ENCODE results near the gene IGDCC3.

The IGDCC3 gene

GRCh38 chr15:65329984-65330735 is 47.6 kb downstream of the IGDCC3 start:
- H3K36me3 ChIP-seq (ENCODE audit: insufficient read depth, low read length): no peaks in the 10 kb centered on the region
- H3K4me1 ChIP-seq (ENCODE audit: insufficient read depth, low read length): no peaks in the 10 kb centered on the region
- no peaks in the 10 kb centered on the region for H3K27me3 ChIP-seq (ENCODE audit: control insufficient read depth in 1 of 2, insufficient read depth in 2 of 2, low read length in 2 of 2)

GRCh38 chr15:65329288-65329983 is 48.4 kb downstream of the IGDCC3 start:
- Histone ChIP-seq H3K4me1 (ENCODE audit: insufficient read depth, low read length) (no peaks in the 10 kb centered on the region), H3K27me3 (ENCODE audit: control insufficient read depth in 1 of 2, insufficient read depth in 2 of 2, low read length in 2 of 2) (no peaks in the 10 kb centered on the region), H3K9ac (ENCODE audit: low read length) (no peak overlapping the region), H3K36me3 (ENCODE audit: insufficient read depth, low read length) (no peaks in the 10 kb centered on the region), H3K27ac (ENCODE audit: low read depth, low read length) (no peak overlapping the region), H3K9me3 (ENCODE audit: low read length) (no peaks in the 10 kb centered on the region), H3K4me3 (ENCODE audit: low read depth in 1 of 2, low read length in 2 of 2) (no peak overlapping the region)

More at GRCh38 chr15:65329984-65330735, 47.6 kb downstream of the IGDCC3 start:
- no peak overlapping the region for H3K27ac ChIP-seq (ENCODE audit: low read depth, low read length)
- H3K4me3 ChIP-seq (ENCODE audit: low read depth in 1 of 2, low read length in 2 of 2): no peak overlapping the region
- no peaks in the 10 kb centered on the region for H3K9me3 ChIP-seq (ENCODE audit: low read length)
- H3K9ac ChIP-seq (ENCODE audit: low read length): no peak overlapping the region

DNA sequence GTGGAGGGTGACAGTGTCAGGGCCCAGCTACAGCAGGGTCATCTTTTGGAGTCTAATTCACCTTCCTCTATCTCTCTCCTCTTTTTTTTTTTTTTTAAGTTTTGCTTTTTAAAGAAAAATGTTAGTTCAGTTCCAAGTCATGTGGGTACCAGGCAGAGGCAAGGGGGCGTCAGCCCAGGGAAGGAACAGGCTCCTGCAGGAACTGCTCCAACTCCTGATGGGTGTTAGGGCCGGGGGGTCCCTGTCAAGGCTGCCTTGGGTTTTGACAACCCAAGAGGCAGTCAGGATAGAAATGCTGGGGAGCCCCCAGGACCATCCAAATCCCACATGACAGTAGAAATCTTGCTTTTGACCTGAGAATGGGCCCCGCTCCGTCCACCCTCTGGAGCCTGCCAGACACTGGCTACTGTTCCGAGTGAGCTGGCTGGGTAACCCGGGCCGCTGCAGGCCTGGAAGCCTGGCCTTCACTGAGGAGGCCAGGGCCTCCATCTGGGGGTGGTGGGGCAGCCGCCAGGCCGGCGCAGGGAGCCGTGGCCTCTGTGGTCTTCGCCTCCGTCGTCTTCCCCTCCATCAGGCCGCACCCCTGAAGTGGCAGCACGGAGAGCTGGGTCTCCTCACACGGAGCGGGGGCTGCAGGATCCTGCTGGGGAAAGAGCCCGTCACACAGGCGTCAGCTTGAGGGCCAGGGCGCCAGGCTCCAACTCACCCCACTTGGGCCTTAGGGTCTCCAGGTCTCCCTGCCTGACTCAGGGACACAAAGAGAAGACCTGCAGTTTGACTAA is 49.1 kb downstream of the IGDCC3 start:
- Histone ChIP-seq H3K27ac (ENCODE audit: low read depth, low read length) (no peak overlapping the region), H3K27me3 (ENCODE audit: control insufficient read depth in 1 of 2, insufficient read depth in 2 of 2, low read length in 2 of 2) (no peaks in the 10 kb centered on the region), H3K36me3 (ENCODE audit: insufficient read depth, low read length) (no peaks in the 10 kb centered on the region), H3K9me3 (ENCODE audit: low read length) (no peaks in the 10 kb centered on the region), H3K4me1 (ENCODE audit: insufficient read depth, low read length) (no peaks in the 10 kb centered on the region), H3K9ac (ENCODE audit: low read length) (no peak overlapping the region), H3K4me3 (ENCODE audit: low read depth in 1 of 2, low read length in 2 of 2) (no peak overlapping the region)

DNA sequence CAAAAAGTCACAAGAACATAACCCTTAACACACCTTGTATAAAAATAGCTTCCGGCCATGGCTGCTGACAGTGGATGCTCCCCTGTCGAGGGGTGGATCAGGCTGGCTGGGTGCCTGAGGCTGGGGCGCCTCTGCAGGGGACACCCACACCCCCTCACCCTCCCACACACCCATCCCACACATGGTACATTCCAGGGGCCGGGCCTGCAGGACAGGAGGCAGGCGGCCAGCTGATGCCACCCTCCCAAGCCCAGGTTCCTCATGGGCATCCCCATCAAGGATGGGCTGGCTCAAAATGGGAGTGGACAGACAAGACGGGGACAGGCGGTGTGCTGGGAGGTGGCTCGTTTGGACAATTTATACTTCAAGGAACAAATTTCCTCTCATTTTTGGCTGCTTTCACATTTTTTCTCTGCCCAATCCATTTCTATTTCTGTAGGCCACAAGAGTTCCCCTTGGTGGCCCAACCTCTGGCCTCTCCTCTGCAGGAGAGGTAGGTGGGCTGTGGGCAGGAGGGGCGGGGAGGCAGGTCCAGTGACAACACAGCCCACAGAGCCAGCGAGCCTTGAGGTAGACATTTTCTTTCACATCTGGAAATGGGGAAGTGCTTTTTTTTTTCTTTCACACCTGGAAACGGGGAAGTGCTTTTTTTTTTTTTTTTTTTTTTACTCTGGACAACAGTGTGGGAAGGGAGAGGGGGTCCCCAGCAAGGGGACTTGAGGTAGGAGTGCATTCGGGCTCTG is 50.0 kb downstream of the IGDCC3 start:
- Histone ChIP-seq H3K27me3 (ENCODE audit: control insufficient read depth in 1 of 2, insufficient read depth in 2 of 2, low read length in 2 of 2) (no peaks in the 10 kb centered on the region), H3K9me3 (ENCODE audit: low read length) (no peaks in the 10 kb centered on the region), H3K4me1 (ENCODE audit: insufficient read depth, low read length) (peaks cover 4% of the 10 kb centered on the region), H3K27ac (ENCODE audit: low read depth, low read length) (no peak overlapping the region), H3K4me3 (ENCODE audit: low read depth in 1 of 2, low read length in 2 of 2) (no peak overlapping the region), H3K9ac (ENCODE audit: low read length) (no peak overlapping the region), H3K36me3 (ENCODE audit: insufficient read depth, low read length) (no peaks in the 10 kb centered on the region)

- Histone ChIP-seq H3K27ac (ENCODE audit: low read depth, low read length) (no peak overlapping the region), H3K27me3 (ENCODE audit: control insufficient read depth in 1 of 2, insufficient read depth in 2 of 2, low read length in 2 of 2) (no peaks in the 10 kb centered on the region), H3K4me1 (ENCODE audit: insufficient read depth, low read length) (peaks cover 7% of the 10 kb centered on the region), H3K9me3 (ENCODE audit: low read length) (no peaks in the 10 kb centered on the region), H3K9ac (ENCODE audit: low read length) (no peak overlapping the region), H3K4me3 (ENCODE audit: low read depth in 1 of 2, low read length in 2 of 2) (no peak overlapping the region), H3K36me3 (ENCODE audit: insufficient read depth, low read length) (no peaks in the 10 kb centered on the region)
Observed at GRCh38 chr15:65326818-65327217, 51.0 kb downstream of the IGDCC3 start.

DNA sequence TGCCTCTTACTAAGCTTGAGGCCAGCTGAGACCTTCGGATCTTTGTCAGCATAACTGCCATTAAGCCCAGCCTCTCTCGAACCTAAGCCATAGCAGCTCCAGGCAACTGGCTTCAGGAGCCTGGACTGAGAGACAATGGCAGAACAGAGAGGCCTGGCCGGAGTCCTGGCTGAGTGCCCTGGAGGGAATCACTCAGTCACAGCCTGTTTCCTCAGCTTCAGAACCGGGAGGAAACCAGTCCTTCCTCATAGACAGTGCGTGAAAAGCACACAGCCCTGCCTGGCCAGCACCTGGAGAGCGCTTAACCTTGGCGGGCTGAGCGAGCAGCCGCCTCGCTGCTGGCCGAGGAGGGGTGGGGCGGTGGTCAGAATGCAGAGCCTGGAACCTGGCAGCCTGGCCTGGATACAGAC is 51.7 kb downstream of the IGDCC3 start:
- H3K9me3 ChIP-seq (ENCODE audit: low read length): no peaks in the 10 kb centered on the region
- no peak overlapping the region for H3K4me3 ChIP-seq (ENCODE audit: low read depth in 1 of 2, low read length in 2 of 2)
- no peaks in the 10 kb centered on the region for H3K27me3 ChIP-seq (ENCODE audit: control insufficient read depth in 1 of 2, insufficient read depth in 2 of 2, low read length in 2 of 2)
- no peak overlapping the region for H3K27ac ChIP-seq (ENCODE audit: low read depth, low read length)
- no peaks in the 10 kb centered on the region for H3K36me3 ChIP-seq (ENCODE audit: insufficient read depth, low read length)
- H3K4me1 ChIP-seq (ENCODE audit: insufficient read depth, low read length): peaks cover 7% of the 10 kb centered on the region
- H3K9ac ChIP-seq (ENCODE audit: low read length): no peak overlapping the region

DNA sequence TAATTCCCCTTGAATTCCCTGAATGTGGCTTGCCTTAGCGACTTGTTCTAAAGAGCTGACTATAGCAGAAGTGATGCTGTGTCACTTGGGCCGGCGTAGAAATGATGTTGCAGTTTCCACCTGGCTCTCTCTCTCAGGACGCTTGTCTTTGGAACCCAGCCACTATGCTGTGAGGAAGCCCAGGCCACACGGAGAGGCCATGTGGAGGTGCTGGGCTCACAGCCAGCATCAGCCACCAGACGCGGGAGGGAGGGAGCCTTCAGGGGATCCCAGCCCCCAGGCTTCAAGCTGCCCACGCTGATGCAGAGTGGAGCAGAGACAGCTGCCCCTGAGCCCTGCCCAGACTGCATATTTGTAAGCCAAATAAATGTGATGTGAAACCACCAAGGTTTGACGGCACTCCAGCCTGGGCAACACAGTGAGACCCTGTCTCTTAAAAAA is 54.7 kb downstream of the IGDCC3 start:
- peaks cover 7% of the 10 kb centered on the region for H3K4me1 ChIP-seq (ENCODE audit: insufficient read depth, low read length)
- no peaks in the 10 kb centered on the region for H3K9me3 ChIP-seq (ENCODE audit: low read length)
- H3K4me3 ChIP-seq (ENCODE audit: low read depth in 1 of 2, low read length in 2 of 2): no peak overlapping the region
- H3K9ac ChIP-seq (ENCODE audit: low read length): no peak overlapping the region
- H3K27me3 ChIP-seq (ENCODE audit: control insufficient read depth in 1 of 2, insufficient read depth in 2 of 2, low read length in 2 of 2): no peaks in the 10 kb centered on the region
- no peak overlapping the region for H3K27ac ChIP-seq (ENCODE audit: low read depth, low read length)
- no peaks in the 10 kb centered on the region for H3K36me3 ChIP-seq (ENCODE audit: insufficient read depth, low read length)

DNA sequence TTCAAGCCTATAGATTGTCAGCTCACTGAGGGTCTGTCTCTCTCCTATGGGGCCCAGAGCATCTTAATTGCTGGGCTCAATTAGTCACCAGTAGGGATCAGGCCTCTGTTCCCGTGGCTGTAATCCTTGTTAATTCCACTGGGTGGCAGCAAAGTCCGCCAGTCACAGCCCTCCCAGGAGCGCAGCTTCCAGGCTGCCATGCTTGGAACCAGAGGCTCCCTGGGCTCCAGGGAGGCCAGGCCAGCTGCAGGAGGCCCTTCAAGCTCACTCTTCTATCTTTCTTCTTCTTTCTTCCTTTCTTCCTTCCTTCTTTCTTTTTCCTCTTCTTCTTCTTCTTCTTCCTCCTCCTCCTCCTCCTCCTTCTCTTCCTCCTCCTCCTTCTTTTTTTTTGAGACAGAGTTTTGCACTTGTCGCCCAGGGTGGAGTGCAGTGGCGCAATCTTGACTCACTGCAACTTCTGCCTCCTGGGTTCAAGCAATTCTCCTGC is 58.9 kb downstream of the IGDCC3 start:
- peaks cover 7% of the 10 kb centered on the region for H3K4me1 ChIP-seq (ENCODE audit: insufficient read depth, low read length)
- H3K27me3 ChIP-seq (ENCODE audit: control insufficient read depth in 1 of 2, insufficient read depth in 2 of 2, low read length in 2 of 2): no peaks in the 10 kb centered on the region
- H3K36me3 ChIP-seq (ENCODE audit: insufficient read depth, low read length): no peaks in the 10 kb centered on the region
- no peak overlapping the region for H3K4me3 ChIP-seq (ENCODE audit: low read depth in 1 of 2, low read length in 2 of 2)
- H3K27ac ChIP-seq (ENCODE audit: low read depth, low read length): no peak overlapping the region
- H3K9me3 ChIP-seq (ENCODE audit: low read length): no peaks in the 10 kb centered on the region
- H3K9ac ChIP-seq (ENCODE audit: low read length): no peak overlapping the region

DNA sequence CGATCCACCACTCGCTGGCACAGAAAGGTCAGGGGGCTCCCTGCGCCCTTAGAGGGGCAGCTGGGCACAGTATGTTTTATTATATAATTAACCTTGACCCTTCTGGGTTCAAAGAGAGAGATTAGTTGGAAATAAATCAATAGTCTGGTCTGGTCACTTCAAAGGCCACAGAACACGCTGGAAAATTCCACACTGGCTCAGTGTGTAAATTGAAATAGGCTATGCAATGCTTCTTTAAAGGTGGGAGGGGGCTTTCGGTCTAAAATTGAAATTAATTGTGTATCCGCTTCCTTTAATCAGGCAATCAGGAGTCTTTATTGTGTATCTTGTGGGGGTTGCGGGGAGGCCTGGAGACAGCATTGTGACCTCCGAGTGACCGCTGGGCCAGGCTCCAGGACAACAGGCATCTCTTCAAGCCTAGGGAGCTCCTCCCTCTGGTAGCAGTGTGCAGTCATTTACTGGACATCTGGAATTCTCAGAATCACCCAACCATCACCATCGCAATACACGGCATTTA is 65.3 kb downstream of the IGDCC3 start:
- H3K27ac ChIP-seq (ENCODE audit: low read depth, low read length): no peak overlapping the region
- no peaks in the 10 kb centered on the region for H3K36me3 ChIP-seq (ENCODE audit: insufficient read depth, low read length)
- no peaks in the 10 kb centered on the region for H3K27me3 ChIP-seq (ENCODE audit: control insufficient read depth in 1 of 2, insufficient read depth in 2 of 2, low read length in 2 of 2)
- H3K4me3 ChIP-seq (ENCODE audit: low read depth in 1 of 2, low read length in 2 of 2): no peak overlapping the region
- no peak overlapping the region for H3K9ac ChIP-seq (ENCODE audit: low read length)
- H3K4me1 ChIP-seq (ENCODE audit: insufficient read depth, low read length): no peaks in the 10 kb centered on the region
- no peaks in the 10 kb centered on the region for H3K9me3 ChIP-seq (ENCODE audit: low read length)

- H3K9ac ChIP-seq (ENCODE audit: low read length): no peak overlapping the region
Observed at GRCh38 chr15:65311760-65312159, 66.0 kb downstream of the IGDCC3 start.

More at GRCh38 chr15:65311760-65312159, 66.0 kb downstream of the IGDCC3 start:
- H3K4me3 ChIP-seq (ENCODE audit: low read depth in 1 of 2, low read length in 2 of 2): no peak overlapping the region
- no peaks in the 10 kb centered on the region for H3K27me3 ChIP-seq (ENCODE audit: control insufficient read depth in 1 of 2, insufficient read depth in 2 of 2, low read length in 2 of 2)
- H3K9me3 ChIP-seq (ENCODE audit: low read length): no peaks in the 10 kb centered on the region
- H3K27ac ChIP-seq (ENCODE audit: low read depth, low read length): no peak overlapping the region
- H3K36me3 ChIP-seq (ENCODE audit: insufficient read depth, low read length): no peaks in the 10 kb centered on the region
- H3K4me1 ChIP-seq (ENCODE audit: insufficient read depth, low read length): no peaks in the 10 kb centered on the region

Measured in muscle layer of colon (tissue), 2 donors.